K562 (cell line): ENCODE data around the gene COA3. TPM values are rescaled to one million over a fixed set of nuclear protein-coding genes. Genes with fewer than 3 reads are reported as not detected.
A peak's percentile ranks its signal among the peaks of the same experiment; 100 is the strongest.

Experiments used
- ATAC-seq: fragments of 200-7000 bp; cut with Tn5 transposase; 3 replicates; pipeline ENCODE4 v1.9.1; 2020; ENCODE audit warnings: moderate library complexity
- BruUV-seq: library from RNA; stranded (reverse); fragments of 400-500 nt; replicated peaks from 2 replicates; lab custom pipeline; 2021; lab: Mats Ljungman, UMichigan
- CTCF ChIA-PET: fragments of 300-600 bp; formaldehyde crosslinking; extraction: SDS; loops from one replicate; lab custom pipeline; 2021; ENCODE audit warnings: low intra/inter-chr PET ratio; lab: Yijun Ruan, JAX
- POLR2A ChIA-PET: fragments of 300-600, 350-650 bp; sonication (Branson Sonifier 250); formaldehyde crosslinking; extraction: SDS; loops from one replicate; lab custom pipeline; 2021; ENCODE audit warnings: antibody characterized with exemption, inconsistent platforms; lab: Yijun Ruan, JAX
- DNase-seq, 4 experiments: peaks; one replicate each; pipeline versions ENCODE4 v3.0.0 to v3.0.0-alpha.2; 2011 to 2018; ENCODE audit warnings: low spot score in 3 of 4, mixed read lengths in 3 of 4; ENCODE audit errors: extremely low read depth in 1 of 4
- FAIRE-seq: peaks from 2 replicates; lab custom pipeline; 2011; peaks lifted over from hg19 to GRCh38; lab: Jason Lieb, UNC
- H2AFZ ChIP-seq: 2 replicates; pipeline ENCODE4 v1.6.0; 2011; ENCODE audit warnings: low read depth, low read length, control low read depth, inconsistent platforms
- H3K27ac ChIP-seq: fragments of 200-600 bp; 3 replicates; pipeline ENCODE4 v1.8.0; 2011; ENCODE audit warnings: low read depth, mild to moderate bottlenecking, control low read depth, inconsistent platforms, low read length, moderate library complexity, mixed read lengths; ENCODE audit errors: extremely low read depth
- H3K27me3 ChIP-seq, 2 experiments: fragments of 300-600 bp in 1 of 2; 2 replicates in 1 of 2; 3 replicates in 1 of 2; pipeline versions ENCODE4 v1.6.0 to v1.8.0; 2011; ENCODE audit warnings: inconsistent platforms in 2 of 2, low read length in 2 of 2, mild to moderate bottlenecking in 1 of 2, mixed read lengths in 1 of 2, moderate library complexity in 1 of 2; ENCODE audit not compliant: control insufficient read depth in 2 of 2, insufficient read depth in 2 of 2
- H3K36me3 ChIP-seq: fragments of 300-600 bp; 3 replicates; pipeline ENCODE4 v1.8.0; 2011; ENCODE audit warnings: mild to moderate bottlenecking, low read length, inconsistent platforms; ENCODE audit not compliant: control insufficient read depth, insufficient read depth
- H3K4me1 ChIP-seq, 2 experiments: fragments of 200-600 bp in 1 of 2; replicated peaks in 1 of 2; 2 replicates in 1 of 2; 3 replicates in 1 of 2; pipeline versions ENCODE4 v1.5.1 to v1.8.0; 2011; ENCODE audit warnings: inconsistent platforms in 2 of 2, low read length in 2 of 2, mild to moderate bottlenecking in 1 of 2, mixed read lengths in 1 of 2, moderate library complexity in 1 of 2; ENCODE audit not compliant: control insufficient read depth in 2 of 2, insufficient read depth in 2 of 2
- H3K4me2 ChIP-seq: 2 replicates; pipeline ENCODE4 v1.6.1; 2011; ENCODE audit warnings: low read length, control low read depth, inconsistent platforms, mixed read lengths; ENCODE audit not compliant: insufficient read depth
- H3K4me3 ChIP-seq: fragments of 200-600 bp; sonication (generic), shearing (Covaris generic); 2 replicates; pipeline ENCODE4 v1.5.1; 2016; ENCODE audit warnings: control low read depth, inconsistent platforms
- H3K79me2 ChIP-seq: fragments of 200-600 bp; 3 replicates; pipeline ENCODE4 v1.8.0; 2011; ENCODE audit warnings: low read length, inconsistent platforms; ENCODE audit not compliant: control insufficient read depth, insufficient read depth
- H3K9ac ChIP-seq, 2 experiments: 2 replicates each; pipeline versions ENCODE4 v1.6.0 to v1.6.1; 2011; ENCODE audit warnings: low read depth in 2 of 2, low read length in 2 of 2, control low read depth in 1 of 2, inconsistent platforms in 1 of 2, mild to moderate bottlenecking in 1 of 2, mixed read lengths in 1 of 2; ENCODE audit not compliant: insufficient read depth in 1 of 2
- H3K9me1 ChIP-seq: one replicate; pipeline ENCODE4 v1.6.0; 2011; ENCODE audit warnings: inconsistent platforms, mild to moderate bottlenecking, low read length, moderate library complexity; ENCODE audit not compliant: control insufficient read depth, insufficient read depth
- H3K9me3 ChIP-seq: replicated peaks from 2 replicates; pipeline ENCODE4 v1.5.1; 2011; ENCODE audit warnings: low read depth, low read length, inconsistent platforms; ENCODE audit not compliant: control insufficient read depth, insufficient read depth
- H4K20me1 ChIP-seq: replicated peaks from 2 replicates; pipeline ENCODE4 v1.6.1; 2011; ENCODE audit warnings: low read length, inconsistent platforms, mixed read lengths; ENCODE audit not compliant: control insufficient read depth, insufficient read depth
- NCOA2 ChIP-seq, 2 experiments: fragments of 450-650 bp; IDR thresholded peaks; 2 replicates each; pipeline ENCODE4 v1.6.1; 2018; ENCODE audit warnings: mild to moderate bottlenecking in 2 of 2, moderate library complexity in 1 of 2; ENCODE audit not compliant: partially characterized antibody in 2 of 2
- PHF8 ChIP-seq: fragments of 200-600 bp; sonication (generic); IDR thresholded peaks from 2 replicates; pipeline ENCODE4 v1.6.1; 2012; ENCODE audit warnings: mixed run types, mild to moderate bottlenecking, inconsistent platforms, low read length, moderate library complexity, borderline replicate concordance
- ZEB2 ChIP-seq: fragments of 450-650 bp; IDR thresholded peaks from 2 replicates; pipeline ENCODE4 v1.6.1; 2016
- WGBS: fragments of 100-300 bp; shearing (Covaris generic); methylation state at CpG from one replicate; pipeline ENCODE4 v1.1.6; 2016; ENCODE audit warnings: low coverage, mixed read lengths; ENCODE audit not compliant: insufficient coverage; ENCODE audit errors: missing lambda C conversion rate; 5-methylcytosine and 5-hydroxymethylcytosine counted together
- in situ Hi-C: fragments of 300-500 bp; cut with MboI; formaldehyde crosslinking; loops from 4 replicates; pipeline ENCODE4 v1.15.0; 2018; ENCODE audit warnings: inconsistent platforms, mixed read lengths
- intact Hi-C: fragments of 100-400 bp; cut with micrococcal nuclease; formaldehyde crosslinking; loops from 2 replicates; pipeline ENCODE4 v1.14.2; 2022
- polyA plus RNA-seq, 8 experiments: library from polyadenylated mRNA; depleted of rRNA in 4 of 8; stranded (reverse) in 5 of 8; unstranded in 3 of 8; fragments of >200 nt; fragmentation: Nextera tagmentation in 2 of 8; fragmentation: Illumina TruSeq in 1 of 8; extraction: Ambion mirVana in 2 of 8; extraction: Trizol in 1 of 8; gene quantifications; 2 replicates each; pipeline versions ENCODE4 v1.2.1 to v1.2.3, GENCODE V29; 2011 to 2014; ENCODE audit warnings: inconsistent platforms in 1 of 8, missing spikeins in 1 of 8
- total RNA-seq, 7 experiments: library from RNA; depleted of rRNA in 6 of 7; stranded (reverse); fragments of >200 nt in 6 of 7; fragmentation: Illumina TruSeq in 2 of 7; extraction: Trizol in 2 of 7; gene quantifications; 2 replicates each; pipeline versions ENCODE4 v1.2.1 to v1.2.3, GENCODE V29; 2011 to 2021; ENCODE audit warnings: low replicate concordance in 1 of 7

COA3 gene
- total and polyA plus RNA-seq, 9 of the 15 experiments (the other 6 are each of a cell fraction or from before 2014, with no cell fraction given), result 49.6 to 153 (median 61.4) TPM

DNA sequence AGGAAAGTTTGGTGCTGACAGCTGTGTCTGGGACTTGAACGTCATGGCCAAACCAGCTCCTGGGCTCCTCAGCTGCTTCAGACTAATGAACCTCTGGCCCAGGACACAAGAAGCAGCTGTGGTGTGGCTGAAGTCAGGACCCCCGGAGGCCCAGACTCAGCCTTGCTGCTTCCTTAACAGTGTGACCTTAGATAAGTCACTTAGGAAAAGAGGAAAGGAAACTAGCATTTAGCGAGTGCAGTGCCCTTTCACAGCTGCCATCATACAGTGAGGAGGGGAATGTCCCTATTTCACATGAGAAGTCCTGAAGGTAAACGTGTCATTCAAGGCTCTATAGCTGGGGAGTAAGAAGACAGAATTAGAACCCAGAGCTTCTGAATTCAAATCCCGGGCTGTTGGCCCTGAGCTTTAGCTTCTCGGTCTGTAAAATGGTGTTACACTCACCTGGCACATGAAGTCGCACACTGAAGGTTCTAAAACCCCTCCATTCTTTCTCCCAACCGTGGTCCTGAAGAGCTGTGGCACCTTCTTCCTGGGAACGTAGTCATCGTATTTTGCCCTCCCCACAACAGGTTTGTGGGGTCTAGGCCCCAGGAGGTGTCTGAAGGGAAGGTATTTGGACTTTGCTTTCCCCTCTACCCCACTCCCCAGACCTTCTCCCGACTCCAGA lies 38.4 kb downstream of the COA3 start:
- FAIRE-seq, result peak; percentile 26
- Histone ChIP-seq H3K9me3 (no peaks in the 10 kb centered on the region), H2AFZ (no peak overlapping the region), H3K27me3 (no peaks in the 10 kb centered on the region), H3K4me1 (peaks cover 6 to 18% of the 10 kb centered on the region in 2 experiments; a peak in 3 of 5 replicates), H3K27ac (no peak overlapping the region), H3K9ac (no peak overlapping the region; a peak in 1 of 4 replicates), H3K9me1 (no peaks in the 10 kb centered on the region), H3K4me2 (no peak overlapping the region), H4K20me1 (no peaks in the 10 kb centered on the region), H3K79me2 (no peaks in the 10 kb centered on the region), H3K36me3 (no peaks in the 10 kb centered on the region), H3K4me3 (no peak overlapping the region)
- in situ Hi-C loops (no loop called here), intact Hi-C loops (loop anchor here (5.0 kb wide), 1 partner anchor 183 kb away; the partner anchor contains the start of gene PSMC3IP)
- POLR2A ChIA-PET, result interaction anchor here (0.7 to 1.4 kb wide), 5 partner anchors 9 to 13 kb away, joined by 3 to 6 read pairs (median 5); partner anchors contain the start of gene VPS25
- CTCF ChIA-PET, result no interaction called here
- ATAC-seq, result no peak
- BruUV-seq, result no TSS peak
- peak in 1 of 4 experiments; percentile 5 for DNase-seq
- WGBS, result 40% methylated on average over 10 of the region's 11 CpGs
- TF ChIP-seq NCOA2 (IDR thresholded peaks at IDR 0.05; ENCODE audit: partially characterized antibody in 2 of 2) (no peak), ZEB2 (no peak)

DNA sequence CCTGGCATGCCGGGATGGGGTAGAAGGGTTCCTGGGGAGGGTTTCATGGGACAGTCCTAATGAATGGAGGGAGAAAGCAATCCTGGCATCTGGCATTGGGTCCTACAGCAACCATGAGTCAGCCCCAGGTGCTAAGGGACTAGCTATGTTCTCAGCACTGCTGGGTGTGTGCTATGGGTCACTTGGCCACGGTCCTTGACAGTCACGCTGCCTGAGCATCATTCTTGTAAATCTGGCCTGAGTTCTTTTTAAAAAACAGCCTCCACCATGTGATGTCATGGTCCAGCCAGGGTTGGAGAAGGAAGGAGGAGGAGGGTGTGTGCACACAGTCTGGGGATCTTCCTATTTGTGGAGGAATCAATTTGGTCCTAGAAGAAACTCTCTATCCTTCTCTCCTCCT lies 43.7 kb downstream of the COA3 start:
- CTCF ChIA-PET, result no interaction called here
- H4K20me1 ChIP-seq, result peaks cover 3% of the 10 kb centered on the region; the same call in 1 of the 2 replicates
- H3K36me3 ChIP-seq, result no peaks in the 10 kb centered on the region
- H3K4me3 ChIP-seq, result no peak overlapping the region
- no peak overlapping the region for H3K9ac ChIP-seq
- BruUV-seq, result no TSS peak
- H3K27ac ChIP-seq, result no peak overlapping the region
- ATAC-seq, result no peak
- peaks cover 7 to 19% of the 10 kb centered on the region in 2 experiments; a peak in 4 of 5 replicates for H3K4me1 ChIP-seq
- POLR2A ChIA-PET, result no interaction called here
- FAIRE-seq, result no peak
- TF ChIP-seq PHF8, result no peak
- H3K4me2 ChIP-seq, result no peak overlapping the region
- 12% methylated on average over 3 of the region's 3 CpGs for WGBS
- H3K9me1 ChIP-seq, result no peaks in the 10 kb centered on the region
- H3K27me3 ChIP-seq, result peaks cover 0 to 5% of the 10 kb centered on the region in 2 experiments; a peak in 2 of 5 replicates
- no peaks in the 10 kb centered on the region for H3K9me3 ChIP-seq
- intact Hi-C loops, result no loop called here
- no peak overlapping the region for H2AFZ ChIP-seq
- in situ Hi-C loops, result no loop called here
- DNase-seq, result no peak
- H3K79me2 ChIP-seq, result no peaks in the 10 kb centered on the region
